Measurements from ENCODE around the gene BMPR1A. TPM values are rescaled to one million over a fixed set of nuclear protein-coding genes. Genes with fewer than 3 reads are reported as not detected.
"Not testable (repeated sequence)": the region's sequence is repeated elsewhere in the genome, so short reads cannot be mapped to it uniquely, and the experiment has no call there.

BMPR1A gene
- total and polyA plus RNA-seq, 2 experiments from 2014 or later: 16.5 to 41.7 TPM

- H2AFZ ChIP-seq: no peak overlapping the region
- DNase-seq: no peak
- WGBS, 2 experiments (ENCODE audit: low coverage in 1 of 2, low lambda C conversion rate in 2 of 2, missing lambda C conversion rate in 2 of 2): 72 to 73% methylated on average over 13 of the region's 13 CpGs
Measured at GRCh38 chr10:86946213-86947155, 190.1 kb downstream of the BMPR1A start.

GRCh38 chr10:86947806-86948205, 191.4 kb downstream of the BMPR1A start:
- WGBS, 2 experiments (ENCODE audit: low coverage in 1 of 2, low lambda C conversion rate in 2 of 2, missing lambda C conversion rate in 2 of 2): 82 to 85% methylated on average over 4 of the region's 4 CpGs
- H3K79me2 ChIP-seq (ENCODE audit: insufficient read depth); in situ Hi-C loops (cut with MboI): not testable (repeated sequence)

More at GRCh38 chr10:86946213-86947155, 190.1 kb downstream of the BMPR1A start:
- H3K4me3 ChIP-seq: no peak overlapping the region
- no peaks in the 10 kb centered on the region for H3K27me3 ChIP-seq (replicated peaks; ENCODE audit: insufficient read depth)
- H4K20me1 ChIP-seq (ENCODE audit: insufficient read depth): no peaks in the 10 kb centered on the region
- TF ChIP-seq EZH2 (IDR thresholded peaks at IDR 0.05; ENCODE audit: insufficient read depth, poor library complexity, severe bottlenecking): no peak
- no peak for TF ChIP-seq EZH2phosphoT487 (IDR thresholded peaks at IDR 0.05; ENCODE audit: insufficient read depth, low read depth)
- no peak overlapping the region for H3K4me2 ChIP-seq (ENCODE audit: unreplicated experiment)
- H3K9me2 ChIP-seq (ENCODE audit: insufficient read depth): no peaks in the 10 kb centered on the region
- 0 out of 2 replicates have a peak, but pooled peaks cover 6% of the 10 kb centered on the region for H3F3A ChIP-seq (ENCODE audit: insufficient read depth)
- no peak overlapping the region for H3K9ac ChIP-seq
- no peaks in the 10 kb centered on the region for H3K9me3 ChIP-seq (ENCODE audit: low read depth)
- no peaks in the 10 kb centered on the region for H3K36me3 ChIP-seq (ENCODE audit: low read depth)
- in situ Hi-C loops (cut with MboI): no loop called here
- no peaks in the 10 kb centered on the region for H3K4me1 ChIP-seq (ENCODE audit: insufficient read depth)
- H3K79me2 ChIP-seq (ENCODE audit: insufficient read depth): no peaks in the 10 kb centered on the region
- no peak overlapping the region for H3K27ac ChIP-seq

GRCh38 chr10:86950349-86950748, 193.9 kb downstream of the BMPR1A start:
- no peaks in the 10 kb centered on the region for H3K36me3 ChIP-seq (ENCODE audit: low read depth)
- in situ Hi-C loops (cut with MboI): no loop called here
- H3K9me3 ChIP-seq (ENCODE audit: low read depth): no peaks in the 10 kb centered on the region

More at GRCh38 chr10:86947806-86948205, 191.4 kb downstream of the BMPR1A start:
- not testable (repeated sequence) for H3K36me3 ChIP-seq (ENCODE audit: low read depth); H4K20me1 ChIP-seq (ENCODE audit: insufficient read depth); H2AFZ ChIP-seq; H3K4me2 ChIP-seq (ENCODE audit: unreplicated experiment); H3F3A ChIP-seq (ENCODE audit: insufficient read depth); H3K9me2 ChIP-seq (ENCODE audit: insufficient read depth); H3K9ac ChIP-seq; H3K9me3 ChIP-seq (ENCODE audit: low read depth); H3K27me3 ChIP-seq (replicated peaks; ENCODE audit: insufficient read depth); DNase-seq; H3K4me1 ChIP-seq (ENCODE audit: insufficient read depth); H3K27ac ChIP-seq; H3K4me3 ChIP-seq

GRCh38 chr10:86951184-86951761, 194.9 kb downstream of the BMPR1A start:
- H4K20me1 ChIP-seq (ENCODE audit: insufficient read depth): no peaks in the 10 kb centered on the region
- no peak overlapping the region for H3K9ac ChIP-seq
- DNase-seq: no peak
- H3K27ac ChIP-seq: no peak overlapping the region
- H3K27me3 ChIP-seq (replicated peaks; ENCODE audit: insufficient read depth): no peaks in the 10 kb centered on the region
- in situ Hi-C loops (cut with MboI): no loop called here
- H3K9me3 ChIP-seq (ENCODE audit: low read depth): no peaks in the 10 kb centered on the region
- H3K9me2 ChIP-seq (ENCODE audit: insufficient read depth): no peaks in the 10 kb centered on the region
- no peak overlapping the region for H3K4me2 ChIP-seq (ENCODE audit: unreplicated experiment)
- H3K4me1 ChIP-seq (ENCODE audit: insufficient read depth): peaks cover 8% of the 10 kb centered on the region; the same call in 1 of the 2 replicates
- H3K4me3 ChIP-seq: no peak overlapping the region
- H3K36me3 ChIP-seq (ENCODE audit: low read depth): no peaks in the 10 kb centered on the region
- no peaks in the 10 kb centered on the region for H3K79me2 ChIP-seq (ENCODE audit: insufficient read depth)
- no peaks in the 10 kb centered on the region for H3F3A ChIP-seq (ENCODE audit: insufficient read depth)
- no peak overlapping the region for H2AFZ ChIP-seq
- TF ChIP-seq EZH2phosphoT487 (IDR thresholded peaks at IDR 0.05; ENCODE audit: insufficient read depth, low read depth) (no peak), EZH2 (IDR thresholded peaks at IDR 0.05; ENCODE audit: insufficient read depth, poor library complexity, severe bottlenecking) (no peak)

More at GRCh38 chr10:86950349-86950748, 193.9 kb downstream of the BMPR1A start:
- 50 to 54% methylated on average over 1 of the region's 1 CpG for WGBS, 2 experiments (ENCODE audit: low coverage in 1 of 2, low lambda C conversion rate in 2 of 2, missing lambda C conversion rate in 2 of 2)
- H3F3A ChIP-seq (ENCODE audit: insufficient read depth): no peaks in the 10 kb centered on the region
- H3K27me3 ChIP-seq (replicated peaks; ENCODE audit: insufficient read depth): no peaks in the 10 kb centered on the region
- H4K20me1 ChIP-seq (ENCODE audit: insufficient read depth): no peaks in the 10 kb centered on the region
- no peak overlapping the region for H3K27ac ChIP-seq
- DNase-seq: no peak
- peaks cover 8% of the 10 kb centered on the region; the same call in 1 of the 2 replicates for H3K4me1 ChIP-seq (ENCODE audit: insufficient read depth)
- TF ChIP-seq EZH2phosphoT487 (IDR thresholded peaks at IDR 0.05; ENCODE audit: insufficient read depth, low read depth): no peak
- no peak for TF ChIP-seq EZH2 (IDR thresholded peaks at IDR 0.05; ENCODE audit: insufficient read depth, poor library complexity, severe bottlenecking)
- no peak overlapping the region for H2AFZ ChIP-seq
- no peaks in the 10 kb centered on the region for H3K79me2 ChIP-seq (ENCODE audit: insufficient read depth)
- H3K9ac ChIP-seq: no peak overlapping the region
- H3K4me3 ChIP-seq: no peak overlapping the region
- H3K9me2 ChIP-seq (ENCODE audit: insufficient read depth): no peaks in the 10 kb centered on the region
- H3K4me2 ChIP-seq (ENCODE audit: unreplicated experiment): no peak overlapping the region

Measured in GM23248 (cell line).